Effector memory CD8-positive, alpha-beta T cell (primary cell): ENCODE measurements around the gene AKR1C1.
"Not testable (repeated sequence)": the region's sequence is repeated elsewhere in the genome, so short reads cannot be mapped to it uniquely, and the experiment has no call there.

Experiments used
- ATAC-seq: fragments of 150-1000 bp; cut with Tn5 transposase; replicated peaks from 2 replicates; pipeline ENCODE4 v1.10.0; 2021; ENCODE audit warnings: mild to moderate bottlenecking, moderate library complexity
- DNase-seq, 3 experiments: peaks; one replicate each; pipeline ENCODE4 v3.0.0; 2021
- H3K27ac Mint-ChIP-seq, 2 donors: one replicate each; pipeline ENCODE4 v1.8.0; 2022; ENCODE audit warnings: mild to moderate bottlenecking in 2 of 2, mixed read lengths in 2 of 2, moderate library complexity in 2 of 2
- H3K27me3 Mint-ChIP-seq, 2 donors: one replicate each; pipeline ENCODE4 v1.8.0; 2022; ENCODE audit warnings: mixed read lengths in 2 of 2
- H3K36me3 Mint-ChIP-seq: one replicate; pipeline ENCODE4 v1.8.0; 2022; ENCODE audit warnings: mild to moderate bottlenecking, moderate library complexity, mixed read lengths; ENCODE audit not compliant: insufficient read depth
- H3K4me1 Mint-ChIP-seq, 2 donors: one replicate each; pipeline ENCODE4 v1.8.0; 2022; ENCODE audit warnings: low read depth in 2 of 2, mixed read lengths in 2 of 2
- H3K4me3 Mint-ChIP-seq, 2 donors: one replicate each; pipeline ENCODE4 v1.8.0; 2022; ENCODE audit warnings: mild to moderate bottlenecking in 2 of 2, mixed read lengths in 2 of 2, moderate library complexity in 2 of 2
- H3K9me3 Mint-ChIP-seq, 2 donors: one replicate each; pipeline ENCODE4 v1.8.0; 2022; ENCODE audit warnings: mixed read lengths in 2 of 2

AKR1C1 gene

GRCh38 chr10:4961558-4961957 lies 1.7 kb upstream of the AKR1C1 start:
- H3K36me3 Mint-ChIP-seq, DNase-seq, H3K27me3 Mint-ChIP-seq, H3K9me3 Mint-ChIP-seq, H3K4me3 Mint-ChIP-seq, ATAC-seq, H3K27ac Mint-ChIP-seq, H3K4me1 Mint-ChIP-seq: not testable (repeated sequence)

DNA sequence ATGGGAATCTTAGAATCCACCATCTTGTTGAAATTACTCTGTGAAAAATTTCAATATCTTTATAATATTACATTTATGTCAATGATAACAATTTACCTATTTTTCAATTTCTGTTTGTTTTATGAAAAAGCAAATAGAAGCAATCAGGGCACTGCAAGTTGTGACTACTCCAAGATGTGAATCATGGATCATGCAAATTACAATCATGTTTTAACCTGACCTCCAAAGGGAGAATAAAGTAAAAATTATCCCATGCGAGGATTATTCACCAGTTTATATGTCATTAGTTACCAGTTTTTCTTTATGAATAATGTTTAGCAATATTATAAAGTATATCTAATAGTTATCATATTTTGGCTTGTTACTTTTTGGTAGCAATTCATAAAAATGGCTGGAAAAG lies 907 bp upstream of the AKR1C1 start:
- not testable (repeated sequence) for H3K27me3 Mint-ChIP-seq, H3K4me3 Mint-ChIP-seq, H3K27ac Mint-ChIP-seq, H3K36me3 Mint-ChIP-seq, H3K9me3 Mint-ChIP-seq, H3K4me1 Mint-ChIP-seq, DNase-seq, ATAC-seq

- not testable (repeated sequence) for ATAC-seq, DNase-seq, H3K4me1 Mint-ChIP-seq, H3K9me3 Mint-ChIP-seq, H3K36me3 Mint-ChIP-seq, H3K27ac Mint-ChIP-seq, H3K27me3 Mint-ChIP-seq, H3K4me3 Mint-ChIP-seq
These were observed 570 bp downstream of the AKR1C1 start for GRCh38 chr10:4963815-4964154.

DNA sequence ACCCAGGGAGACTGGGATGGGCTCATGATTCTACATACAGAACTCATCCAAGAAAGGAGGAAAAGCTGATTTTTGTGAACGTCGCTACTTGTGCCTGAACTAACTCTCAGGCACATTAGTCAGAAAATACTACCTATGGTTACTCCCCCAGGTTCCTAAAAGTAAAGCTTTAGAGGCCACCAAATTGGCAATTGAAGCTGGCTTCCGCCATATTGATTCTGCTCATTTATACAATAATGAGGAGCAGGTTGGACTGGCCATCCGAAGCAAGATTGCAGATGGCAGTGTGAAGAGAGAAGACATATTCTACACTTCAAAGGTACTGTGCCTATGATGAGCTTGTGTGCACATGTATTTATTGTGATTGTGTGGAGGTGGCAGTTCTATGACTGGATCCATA lies 2.5 kb downstream of the AKR1C1 start:
- H3K9me3 Mint-ChIP-seq, DNase-seq, H3K4me1 Mint-ChIP-seq, H3K36me3 Mint-ChIP-seq, ATAC-seq, H3K4me3 Mint-ChIP-seq, H3K27ac Mint-ChIP-seq: not testable (repeated sequence)
- H3K27me3 Mint-ChIP-seq = peaks cover 10 to 17% of the 10 kb centered on the region in 2 donors

- DNase-seq, H3K9me3 Mint-ChIP-seq: not testable (repeated sequence)
These were observed 4.0 kb downstream of the AKR1C1 start for GRCh38 chr10:4967189-4967588.

DNA sequence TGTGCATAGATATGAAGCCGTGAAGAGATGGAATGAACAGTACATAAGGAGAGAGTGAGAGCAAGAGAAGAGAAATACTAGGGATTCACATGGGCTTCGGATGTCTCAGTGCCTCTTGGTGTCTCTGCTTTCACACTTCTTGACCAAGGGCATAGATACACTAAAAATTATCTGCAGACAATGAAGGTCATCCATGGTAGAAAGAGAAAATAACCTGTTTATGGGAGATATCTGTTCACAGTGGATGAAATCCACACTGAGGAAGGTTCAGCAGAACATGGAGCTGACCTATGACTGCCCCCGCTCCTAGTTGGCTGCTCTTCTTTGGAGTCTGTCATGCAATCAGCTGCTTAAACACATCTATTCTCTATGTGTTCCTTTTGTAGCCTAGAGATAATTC lies 6.1 kb downstream of the AKR1C1 start:
- H3K9me3 Mint-ChIP-seq, ATAC-seq, H3K4me3 Mint-ChIP-seq, H3K4me1 Mint-ChIP-seq, DNase-seq, H3K27ac Mint-ChIP-seq, H3K36me3 Mint-ChIP-seq: not testable (repeated sequence)
- H3K27me3 Mint-ChIP-seq = peaks cover 10 to 17% of the 10 kb centered on the region in 2 donors

More at GRCh38 chr10:4967189-4967588, 4.0 kb downstream of the AKR1C1 start:
- H3K4me3 Mint-ChIP-seq, ATAC-seq, H3K4me1 Mint-ChIP-seq, H3K36me3 Mint-ChIP-seq, H3K27ac Mint-ChIP-seq: not testable (repeated sequence)
- H3K27me3 Mint-ChIP-seq = peaks cover 10 to 17% of the 10 kb centered on the region in 2 donors

DNA sequence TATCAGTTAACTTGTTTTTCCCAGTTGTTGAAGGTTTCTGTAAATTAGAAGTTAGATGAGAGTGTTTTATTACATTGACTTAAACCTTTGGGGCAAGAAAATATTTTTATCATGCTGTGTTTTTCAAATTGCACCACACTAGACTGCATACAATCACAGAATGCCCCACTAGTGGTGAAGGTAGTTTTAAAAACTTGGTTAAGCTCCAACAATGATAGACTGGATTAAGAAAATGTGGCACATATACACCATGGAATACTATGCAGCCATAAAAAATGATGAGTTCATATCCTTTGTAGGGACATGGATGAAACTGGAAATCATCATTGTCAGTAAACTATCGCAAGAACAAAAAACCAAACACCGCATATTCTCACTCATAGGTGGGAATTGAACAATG lies 7.1 kb downstream of the AKR1C1 start:
- H3K27ac Mint-ChIP-seq, H3K4me3 Mint-ChIP-seq, DNase-seq, ATAC-seq, H3K36me3 Mint-ChIP-seq, H3K4me1 Mint-ChIP-seq, H3K9me3 Mint-ChIP-seq: not testable (repeated sequence)
- peaks cover 10% of the 10 kb centered on the region in 2 donors for H3K27me3 Mint-ChIP-seq

DNA sequence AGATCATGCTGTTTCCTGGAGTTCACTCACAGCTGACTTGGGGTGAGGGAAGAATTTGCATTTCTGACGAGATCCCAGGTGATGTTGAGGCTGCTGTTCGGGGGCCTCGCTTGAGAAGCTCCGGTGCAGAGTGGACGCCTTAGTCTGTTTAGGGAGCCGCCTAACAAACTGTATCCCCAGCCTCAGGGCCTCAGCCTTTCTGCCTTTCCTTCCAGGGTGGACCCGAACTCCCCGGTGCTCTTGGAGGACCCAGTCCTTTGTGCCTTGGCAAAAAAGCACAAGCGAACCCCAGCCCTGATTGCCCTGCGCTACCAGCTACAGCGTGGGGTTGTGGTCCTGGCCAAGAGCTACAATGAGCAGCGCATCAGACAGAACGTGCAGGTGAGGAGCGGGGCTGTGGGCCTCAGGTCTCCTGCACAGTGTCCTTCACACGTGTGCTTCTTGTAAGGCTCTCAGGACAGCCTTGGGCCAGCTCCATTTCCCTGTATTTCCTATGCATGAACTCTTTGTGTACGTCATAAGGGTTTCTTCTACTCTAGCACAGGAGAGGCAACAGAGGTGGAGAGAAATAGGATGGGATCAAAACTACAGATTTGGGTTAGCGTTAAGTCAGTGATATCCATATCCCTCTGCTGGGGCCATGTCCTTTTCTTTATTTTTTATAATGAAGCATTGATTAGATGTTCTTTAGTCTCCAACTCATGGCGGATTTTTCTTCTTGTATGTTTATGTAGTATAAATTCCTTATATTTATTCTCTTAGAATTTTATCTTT lies 9.3 kb downstream of the AKR1C1 start:
- H3K27me3 Mint-ChIP-seq = peaks cover 10% of the 10 kb centered on the region in 2 donors

GRCh38 chr10:4973294-4973693 lies 10.1 kb downstream of the AKR1C1 start:
- not testable (repeated sequence) for ATAC-seq, DNase-seq, H3K4me1 Mint-ChIP-seq, H3K36me3 Mint-ChIP-seq, H3K4me3 Mint-ChIP-seq, H3K9me3 Mint-ChIP-seq, H3K27ac Mint-ChIP-seq, H3K27me3 Mint-ChIP-seq

More for the DNA sequence above, 9.3 kb downstream of the AKR1C1 start:
- not testable (repeated sequence) for H3K4me1 Mint-ChIP-seq, H3K9me3 Mint-ChIP-seq, H3K4me3 Mint-ChIP-seq, DNase-seq, H3K36me3 Mint-ChIP-seq, ATAC-seq, H3K27ac Mint-ChIP-seq

- H3K4me3 Mint-ChIP-seq, H3K9me3 Mint-ChIP-seq, ATAC-seq, H3K27me3 Mint-ChIP-seq, H3K4me1 Mint-ChIP-seq, H3K27ac Mint-ChIP-seq, DNase-seq, H3K36me3 Mint-ChIP-seq: not testable (repeated sequence)
These were observed 11.2 kb downstream of the AKR1C1 start for GRCh38 chr10:4974400-4974799.

GRCh38 chr10:4977025-4977424 lies 13.8 kb downstream of the AKR1C1 start:
- Mint-ChIP-seq H3K36me3 (no peaks in the 10 kb centered on the region), H3K27me3 (peaks cover 12 to 16% of the 10 kb centered on the region in 2 donors), H3K4me1 (peaks cover 0 to 4% of the 10 kb centered on the region in 2 donors), H3K27ac (no peak overlapping the region), H3K4me3 (no peak overlapping the region), H3K9me3 (no peaks in the 10 kb centered on the region)
- DNase-seq (no peak), ATAC-seq (no peak)

DNA sequence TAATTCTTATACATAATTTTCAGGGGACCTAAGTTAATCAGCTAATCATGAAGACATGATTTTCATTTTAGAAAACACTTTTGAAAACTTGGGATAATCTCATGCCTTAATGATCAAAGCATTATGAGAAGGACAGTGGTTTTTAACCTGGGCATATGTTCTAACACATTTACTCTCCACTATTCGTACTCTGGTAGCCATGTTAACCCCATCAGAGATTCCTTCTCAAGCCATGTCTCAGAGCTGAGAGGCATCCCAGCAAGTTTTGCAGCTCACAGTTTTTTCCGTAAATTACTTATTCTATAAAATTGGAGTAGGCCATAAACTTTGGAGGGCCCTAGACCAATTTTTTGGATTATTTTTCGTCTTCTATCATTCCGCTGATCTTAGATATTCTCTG lies 15.7 kb downstream of the AKR1C1 start:
- DNase-seq (no peak), ATAC-seq (no peak)
- Mint-ChIP-seq H3K27ac (no peak overlapping the region), H3K9me3 (no peaks in the 10 kb centered on the region), H3K4me1 (peaks cover 0 to 4% of the 10 kb centered on the region in 2 donors), H3K27me3 (peaks cover 22 to 26% of the 10 kb centered on the region in 2 donors), H3K36me3 (peaks cover 5% of the 10 kb centered on the region), H3K4me3 (no peak overlapping the region)

- Mint-ChIP-seq H3K4me3 (no peak overlapping the region), H3K36me3 (peaks cover 5% of the 10 kb centered on the region), H3K4me1 (peaks cover 0 to 4% of the 10 kb centered on the region in 2 donors), H3K9me3 (no peaks in the 10 kb centered on the region), H3K27ac (no peak overlapping the region), H3K27me3 (peaks cover 34 to 45% of the 10 kb centered on the region in 2 donors)
- DNase-seq = no peak
- no peak for ATAC-seq
These were observed 17.6 kb downstream of the AKR1C1 start for GRCh38 chr10:4980793-4981192.

DNA sequence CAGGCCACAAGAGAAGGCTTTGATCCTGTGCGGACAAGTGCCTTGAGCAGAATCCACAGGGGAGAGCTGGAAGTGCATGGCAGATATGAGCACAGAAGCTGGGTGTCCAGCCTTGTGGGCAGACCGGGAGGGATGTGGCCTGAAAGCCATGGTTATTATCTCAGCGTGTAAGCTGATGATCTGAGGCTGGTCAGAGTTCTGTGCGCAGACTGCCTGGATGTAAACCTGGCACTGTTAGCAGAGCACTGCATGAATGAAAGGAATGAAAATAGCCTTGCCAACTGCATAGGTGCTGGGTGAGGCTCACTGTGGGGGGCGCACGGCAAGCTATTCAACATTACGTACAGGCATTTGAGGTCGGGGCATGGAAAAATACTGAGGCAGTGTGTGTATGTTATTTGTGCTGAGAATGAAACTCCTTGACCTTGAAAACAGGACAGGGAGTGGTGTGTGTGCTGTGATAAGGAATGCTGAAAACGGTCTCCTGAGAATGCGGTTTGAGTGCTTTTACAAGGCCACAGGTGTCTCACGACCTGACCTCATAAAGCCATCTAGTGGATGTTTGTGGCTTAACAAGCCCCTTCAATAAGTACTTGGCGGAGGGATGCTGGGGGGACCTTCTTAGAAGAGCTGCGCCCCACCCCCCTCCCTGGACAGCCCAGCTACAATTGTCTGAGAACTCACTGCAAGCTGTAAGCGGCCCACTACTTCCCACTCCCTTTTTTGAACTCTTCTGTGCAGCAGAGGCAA lies 18.7 kb downstream of the AKR1C1 start:
- Mint-ChIP-seq H3K4me1 (peaks cover 0 to 4% of the 10 kb centered on the region in 2 donors), H3K27me3 (peaks cover 42 to 51% of the 10 kb centered on the region in 2 donors), H3K27ac (no peak overlapping the region), H3K4me3 (no peak overlapping the region), H3K36me3 (peaks cover 5% of the 10 kb centered on the region), H3K9me3 (no peaks in the 10 kb centered on the region)
- DNase-seq (no peak), ATAC-seq (no peak)
